GM18507 (cell line): ENCODE results near the gene CHAD.
"Not testable (repeated sequence)": the region's sequence is repeated elsewhere in the genome, so short reads cannot be mapped to it uniquely, and the experiment has no call there.

ENCODE experiments used
- DNase-seq: peaks from one replicate; pipeline ENCODE4 v3.0.0; 2011; ENCODE audit warnings: low read depth; ENCODE audit not compliant: insufficient read length; ENCODE audit errors: extremely low spot score
- FAIRE-seq: peaks from 2 replicates; lab custom pipeline; 2011; peaks lifted over from hg19 to GRCh38; lab: Jason Lieb, UNC

Gene CHAD

GRCh38 chr17:50420419-50421112, 48.1 kb downstream of the CHAD start:
- DNase-seq: no peak
- FAIRE-seq: no peak

DNA sequence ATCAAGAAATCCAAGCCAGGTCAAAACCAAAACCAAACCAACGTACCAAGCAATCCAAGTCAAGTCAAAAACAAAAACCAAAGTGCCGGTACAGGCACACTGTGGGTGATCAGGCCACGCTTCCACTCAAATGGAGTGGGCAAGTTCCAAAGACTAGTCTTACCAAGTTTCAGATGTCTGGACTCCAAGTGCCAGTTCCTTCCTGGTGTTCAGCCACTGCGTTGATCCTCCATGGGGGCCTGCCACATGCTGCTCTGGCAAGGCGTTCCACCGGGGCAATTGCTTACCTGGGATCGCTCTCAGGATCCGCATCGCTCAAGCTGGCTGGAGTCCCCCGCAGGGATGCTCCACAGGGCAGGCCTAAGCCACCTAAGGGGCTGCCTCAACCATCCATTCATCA, 49.1 kb downstream of the CHAD start:
- not testable (repeated sequence) for FAIRE-seq, DNase-seq

GRCh38 chr17:50414808-50415207, 53.9 kb downstream of the CHAD start:
- FAIRE-seq (no peak), DNase-seq (no peak)
